HEK293 (cell line): ENCODE data around the gene PLEKHG1.
A peak's percentile ranks its signal among the peaks of the same experiment; 100 is the strongest.

ENCODE experiments used
- BCL6B ChIP-seq: fragments of 450-650 bp; formaldehyde crosslinking; IDR thresholded peaks from 2 replicates; pipeline ENCODE4 v1.5.1; 2017; ENCODE audit warnings: missing biosample characterization, missing genetic modification characterization
- IKZF3 ChIP-seq: fragments of 450-650 bp; IDR thresholded peaks from 2 replicates; pipeline ENCODE4 v1.5.0; 2018; ENCODE audit warnings: missing biosample characterization, mild to moderate bottlenecking, missing genetic modification characterization, moderate library complexity
- KLF8 ChIP-seq: fragments of 450-650 bp; formaldehyde crosslinking; IDR thresholded peaks from 2 replicates; pipeline ENCODE4 v1.5.1; 2016; ENCODE audit warnings: missing biosample characterization, missing genetic modification characterization
- MZF1 ChIP-seq: fragments of 450-650 bp; formaldehyde crosslinking; IDR thresholded peaks from 2 replicates; pipeline ENCODE4 v1.5.1; 2017; ENCODE audit warnings: missing biosample characterization, missing genetic modification characterization, borderline replicate concordance
- PBX3 ChIP-seq: sonication (generic); formaldehyde crosslinking; IDR thresholded peaks from 2 replicates; pipeline ENCODE4 v1.8.1; 2022; ENCODE audit warnings: mild to moderate bottlenecking, moderate library complexity, missing genetic modification reagents
- SP3 ChIP-seq: fragments of 450-650 bp; formaldehyde crosslinking; IDR thresholded peaks from 2 replicates; pipeline ENCODE4 v1.5.1; 2016; ENCODE audit warnings: missing biosample characterization, missing genetic modification characterization
- ZBTB1 ChIP-seq: fragments of 450-650 bp; formaldehyde crosslinking; IDR thresholded peaks from 2 replicates; pipeline ENCODE4 v1.5.1; 2016; ENCODE audit warnings: missing biosample characterization, missing genetic modification characterization
- ZBTB6 ChIP-seq: fragments of 450-650 bp; formaldehyde crosslinking; IDR thresholded peaks from 2 replicates; pipeline ENCODE4 v1.5.1; 2017; ENCODE audit warnings: missing biosample characterization, missing genetic modification characterization
- ZBTB8A ChIP-seq: fragments of 450-650 bp; formaldehyde crosslinking; IDR thresholded peaks from 2 replicates; pipeline ENCODE4 v1.5.1; 2016; ENCODE audit warnings: missing biosample characterization, missing genetic modification characterization
- ZNF16 ChIP-seq: fragments of 450-650 bp; formaldehyde crosslinking; IDR thresholded peaks from 2 replicates; pipeline ENCODE4 v1.5.1; 2016; ENCODE audit warnings: low read depth, missing biosample characterization, missing genetic modification characterization
- ZNF184 ChIP-seq: fragments of 450-650 bp; IDR thresholded peaks from 2 replicates; pipeline ENCODE4 v1.5.1; 2018; ENCODE audit warnings: missing biosample characterization, mild to moderate bottlenecking, missing genetic modification characterization
- ZNF211 ChIP-seq: fragments of 450-650 bp; formaldehyde crosslinking; IDR thresholded peaks from 2 replicates; pipeline ENCODE4 v1.5.1; 2016; ENCODE audit warnings: low read depth, missing biosample characterization, missing genetic modification characterization
- ZNF239 ChIP-seq: fragments of 450-650 bp; formaldehyde crosslinking; IDR thresholded peaks from 2 replicates; pipeline ENCODE4 v1.5.1; 2016; ENCODE audit warnings: missing biosample characterization, missing genetic modification characterization
- ZNF24 ChIP-seq: fragments of 450-650 bp; formaldehyde crosslinking; IDR thresholded peaks from 2 replicates; pipeline ENCODE4 v1.5.1; 2016; ENCODE audit warnings: missing biosample characterization, missing genetic modification characterization
- ZNF302 ChIP-seq: fragments of 450-650 bp; formaldehyde crosslinking; IDR thresholded peaks from 2 replicates; pipeline ENCODE4 v1.5.1; 2016; ENCODE audit warnings: missing biosample characterization, missing genetic modification characterization, low read depth
- ZNF341 ChIP-seq: fragments of 450-650 bp; formaldehyde crosslinking; IDR thresholded peaks from 2 replicates; pipeline ENCODE4; 2016; ENCODE audit warnings: low read depth, missing biosample characterization, missing genetic modification characterization
- ZNF404 ChIP-seq: fragments of 450-650 bp; formaldehyde crosslinking; IDR thresholded peaks from 2 replicates; pipeline ENCODE4 v1.5.1; 2017; ENCODE audit warnings: missing biosample characterization, missing genetic modification characterization
- ZNF449 ChIP-seq: fragments of 450-650 bp; formaldehyde crosslinking; IDR thresholded peaks from 2 replicates; pipeline ENCODE4 v1.5.1; 2017; ENCODE audit warnings: missing biosample characterization, mild to moderate bottlenecking, missing genetic modification characterization, moderate library complexity
- ZNF529 ChIP-seq: fragments of 450-650 bp; formaldehyde crosslinking; IDR thresholded peaks from 2 replicates; pipeline ENCODE4 v1.5.1; 2017; ENCODE audit warnings: missing genetic modification characterization, missing biosample characterization; ENCODE audit not compliant: insufficient replicate concordance
- ZNF549 ChIP-seq: fragments of 450-650 bp; IDR thresholded peaks from 2 replicates; pipeline ENCODE4 v1.5.1; 2018; ENCODE audit warnings: missing biosample characterization, missing genetic modification characterization, mild to moderate bottlenecking, inconsistent platforms, moderate library complexity
- ZNF600 ChIP-seq: fragments of 450-650 bp; formaldehyde crosslinking; IDR thresholded peaks from 2 replicates; pipeline ENCODE4 v1.5.1; 2016; ENCODE audit warnings: missing biosample characterization, missing genetic modification characterization
- ZNF629 ChIP-seq: fragments of 450-650 bp; formaldehyde crosslinking; IDR thresholded peaks from 2 replicates; pipeline ENCODE4 v1.5.1; 2017; ENCODE audit warnings: missing biosample characterization, missing genetic modification characterization
- ZNF654 ChIP-seq: fragments of 450-650 bp; formaldehyde crosslinking; IDR thresholded peaks from 2 replicates; pipeline ENCODE4 v1.5.1; 2016; ENCODE audit warnings: low read depth, missing biosample characterization, missing genetic modification characterization
- ZNF658 ChIP-seq: fragments of 450-650 bp; formaldehyde crosslinking; IDR thresholded peaks from 2 replicates; pipeline ENCODE4; 2016; ENCODE audit warnings: missing biosample characterization, missing genetic modification characterization
- ZNF664 ChIP-seq: fragments of 450-650 bp; formaldehyde crosslinking; IDR thresholded peaks from 2 replicates; pipeline ENCODE4 v1.5.1; 2016; ENCODE audit warnings: missing biosample characterization, missing genetic modification characterization
- ZNF837 ChIP-seq: fragments of 450-650 bp; formaldehyde crosslinking; IDR thresholded peaks from 2 replicates; pipeline ENCODE4 v1.5.1; 2016; ENCODE audit warnings: missing biosample characterization, missing genetic modification characterization
- ZSCAN23 ChIP-seq: fragments of 450-650 bp; formaldehyde crosslinking; IDR thresholded peaks from 2 replicates; pipeline ENCODE4 v1.5.1; 2016; ENCODE audit warnings: missing biosample characterization, missing genetic modification characterization
- ZSCAN4 ChIP-seq: fragments of 450-650 bp; formaldehyde crosslinking; IDR thresholded peaks from 2 replicates; pipeline ENCODE4 v1.5.1; 2017; ENCODE audit warnings: missing biosample characterization, missing genetic modification characterization
- ZSCAN5A ChIP-seq: fragments of 450-650 bp; formaldehyde crosslinking; IDR thresholded peaks from 2 replicates; pipeline ENCODE4 v1.5.1; 2016; ENCODE audit warnings: missing biosample characterization, missing genetic modification characterization

PLEKHG1 gene

GRCh38 chr6:150599199-150600009, at the start of gene PLEKHG1 (continued):
- TF ChIP-seq PBX3 (CRISPR knock-in tag) (peak; percentile 72), ZSCAN4 (tag by site-specific recombination) (no peak), ZNF658 (tag by site-specific recombination) (no peak), ZNF341 (tag by site-specific recombination) (peak; percentile 69), ZNF629 (tag by site-specific recombination) (peak; percentile 42; the same call in 1 of the 2 replicates), ZNF837 (no peak), ZNF549 (tag by site-specific recombination) (no peak), ZNF302 (tag by site-specific recombination) (no peak), ZNF529 (tag by site-specific recombination) (no peak), ZSCAN23 (tag by site-specific recombination) (no peak), ZNF449 (tag by site-specific recombination) (peak; percentile 91), ZNF24 (tag by site-specific recombination) (peak; percentile 30; the same call in 1 of the 2 replicates), ZNF16 (tag by site-specific recombination) (no peak), ZNF184 (tag by site-specific recombination) (no peak), IKZF3 (tag by site-specific recombination) (peak; percentile 41; the same call in 1 of the 2 replicates), ZNF654 (tag by site-specific recombination) (no peak), BCL6B (no peak), ZNF239 (tag by site-specific recombination) (no peak), ZBTB8A (tag by site-specific recombination) (peak; percentile 88), MZF1 (tag by site-specific recombination) (0 out of 2 replicates have a peak, but pooled peaks have one; percentile 23), ZNF404 (no peak), KLF8 (tag by site-specific recombination) (no peak; the same call in 1 of the 2 replicates), ZNF600 (tag by site-specific recombination) (no peak), SP3 (tag by site-specific recombination) (0 out of 2 replicates have a peak, but pooled peaks have one; percentile 37), ZBTB6 (tag by site-specific recombination) (no peak), ZNF211 (tag by site-specific recombination) (no peak), ZNF664 (tag by site-specific recombination) (no peak), ZSCAN5A (no peak), ZBTB1 (no peak)
- TF ChIP-seq, all 188 proteins: peak for 30
